WTC11 (cell line): ENCODE data around the gene BRAF. TPM values are rescaled to one million over a fixed set of nuclear protein-coding genes. Genes with fewer than 3 reads are reported as not detected.
"Not testable (repeated sequence)": the region's sequence is repeated elsewhere in the genome, so short reads cannot be mapped to it uniquely, and the experiment has no call there.

ENCODE experiments used
- ATAC-seq: fragments of 200-7000 bp; cut with Tn5 transposase; 2 replicates; pipeline ENCODE4 v1.10.0; 2021; ENCODE audit warnings: mild to moderate bottlenecking, moderate library complexity
- CTCF ChIA-PET: fragments of 300-600 bp; sonication (Branson Sonifier 250); formaldehyde crosslinking; loops from one replicate; lab custom pipeline; 2021; ENCODE audit warnings: antibody characterized with exemption; lab: Charles Lee
- POLR2A ChIA-PET: fragments of 350-600 bp; sonication (Branson Sonifier 250); formaldehyde crosslinking; loops from one replicate; lab custom pipeline; 2021; ENCODE audit warnings: antibody characterized with exemption; lab: Charles Lee
- DNase-seq: peaks from one replicate; pipeline ENCODE4 v3.0.0; 2021; ENCODE audit warnings: low spot score
- H3K27ac Mint-ChIP-seq: 2 replicates; pipeline ENCODE4 v1.8.0; 2021; ENCODE audit warnings: mixed read lengths
- H3K27me3 Mint-ChIP-seq: 2 replicates; pipeline ENCODE4 v1.8.0; 2021; ENCODE audit warnings: low read depth, mild to moderate bottlenecking, moderate library complexity, mixed read lengths
- H3K36me3 Mint-ChIP-seq: 2 replicates; pipeline ENCODE4 v1.8.0; 2021; ENCODE audit warnings: mixed read lengths
- H3K4me1 Mint-ChIP-seq: 2 replicates; pipeline ENCODE4 v1.8.0; 2022; ENCODE audit warnings: mixed read lengths
- H3K4me3 Mint-ChIP-seq: 2 replicates; pipeline ENCODE4 v1.8.0; 2021; ENCODE audit warnings: mild to moderate bottlenecking, moderate library complexity, mixed read lengths
- H3K9me3 Mint-ChIP-seq: 2 replicates; pipeline ENCODE4 v1.8.0; 2021; ENCODE audit warnings: mixed read lengths
- ARID4B ChIP-seq: sonication (generic); formaldehyde crosslinking; IDR thresholded peaks from 2 replicates; pipeline ENCODE4 v1.8.0; 2023; ENCODE audit warnings: missing genetic modification reagents, mild to moderate bottlenecking, borderline replicate concordance
- FOXP4 ChIP-seq: sonication (generic); formaldehyde crosslinking; IDR thresholded peaks from 2 replicates; pipeline ENCODE4 v1.8.0; 2022; ENCODE audit warnings: mild to moderate bottlenecking, missing genetic modification reagents
- GTF2I ChIP-seq: fragments of 250-450 bp; sonication (Bioruptor Pico); conservative IDR thresholded peaks from 2 replicates; pipeline ENCODE4 v1.4.0; 2021; ENCODE audit warnings: mild to moderate bottlenecking
- JUN ChIP-seq: sonication (generic); formaldehyde crosslinking; IDR thresholded peaks from 2 replicates; pipeline ENCODE4 v1.8.0; 2023; ENCODE audit warnings: mild to moderate bottlenecking, missing genetic modification reagents
- KAT7 ChIP-seq: sonication (generic); formaldehyde crosslinking; IDR thresholded peaks from 2 replicates; pipeline ENCODE4 v1.8.1; 2023; ENCODE audit warnings: missing genetic modification reagents, mild to moderate bottlenecking, borderline replicate concordance
- MYBL2 ChIP-seq: sonication (generic); formaldehyde crosslinking; IDR thresholded peaks from 2 replicates; pipeline ENCODE4 v1.8.1; 2023; ENCODE audit warnings: mild to moderate bottlenecking, moderate library complexity, missing genetic modification reagents
- NFATC4 ChIP-seq: fragments of 250-450 bp; sonication (Bioruptor Pico); IDR thresholded peaks from 2 replicates; pipeline ENCODE4 v1.9.0; 2021; ENCODE audit warnings: mild to moderate bottlenecking
- PRDM15 ChIP-seq: sonication (generic); formaldehyde crosslinking; IDR thresholded peaks from 2 replicates; pipeline ENCODE4 v1.8.0; 2022; ENCODE audit warnings: missing genetic modification reagents
- RELA ChIP-seq: sonication (generic); formaldehyde crosslinking; IDR thresholded peaks from 2 replicates; pipeline ENCODE4 v1.8.1; 2022; ENCODE audit warnings: missing genetic modification reagents, mild to moderate bottlenecking, borderline replicate concordance
- SMAD3 ChIP-seq: sonication (generic); formaldehyde crosslinking; IDR thresholded peaks from 2 replicates; pipeline ENCODE4 v1.8.0; 2022; ENCODE audit warnings: missing genetic modification reagents, mild to moderate bottlenecking, borderline replicate concordance
- STAT6 ChIP-seq: sonication (generic); formaldehyde crosslinking; conservative IDR thresholded peaks from 2 replicates; pipeline ENCODE4 v1.8.1; 2023; ENCODE audit warnings: mild to moderate bottlenecking, low read depth, missing genetic modification reagents, moderate library complexity
- TP53 ChIP-seq: sonication (generic); formaldehyde crosslinking; IDR thresholded peaks from 2 replicates; pipeline ENCODE4 v1.8.1; 2023; ENCODE audit warnings: mild to moderate bottlenecking, missing genetic modification reagents
- USF1 ChIP-seq: sonication (generic); formaldehyde crosslinking; IDR thresholded peaks from 2 replicates; pipeline ENCODE4 v1.8.0; 2022; ENCODE audit warnings: mild to moderate bottlenecking, missing genetic modification reagents
- ZNF121 ChIP-seq: sonication (generic); formaldehyde crosslinking; IDR thresholded peaks from 2 replicates; pipeline ENCODE4 v1.8.0; 2023; ENCODE audit warnings: missing genetic modification reagents
- ZNF317 ChIP-seq: sonication (generic); formaldehyde crosslinking; IDR thresholded peaks from 2 replicates; pipeline ENCODE4 v1.8.1; 2023; ENCODE audit warnings: low read depth, mild to moderate bottlenecking, moderate library complexity, missing genetic modification reagents, borderline replicate concordance
- ZNF416 ChIP-seq: fragments of 250-450 bp; sonication (Bioruptor Pico); IDR thresholded peaks from 2 replicates; pipeline ENCODE4 v1.9.0; 2021; ENCODE audit warnings: mild to moderate bottlenecking, inconsistent platforms
- ZNF425 ChIP-seq: fragments of 250-450 bp; sonication (Bioruptor Pico); conservative IDR thresholded peaks from 2 replicates; pipeline ENCODE4 v1.9.0; 2021; ENCODE audit warnings: mild to moderate bottlenecking
- total RNA-seq: library from RNA; stranded (reverse); gene quantifications from 3 replicates; pipeline ENCODE4 v1.2.3, GENCODE V29; 2021

Gene BRAF
- total RNA-seq, 1 experiment from 2014 or later = 29.2 TPM

- ChIA-PET CTCF (no interaction called here), POLR2A (no interaction called here)
- H3K4me1 Mint-ChIP-seq = no peaks in the 10 kb centered on the region
- no peaks in the 10 kb centered on the region for H3K9me3 Mint-ChIP-seq
- DNase-seq (no peak), ATAC-seq (no peak)
- TF ChIP-seq ZNF317 (CRISPR knock-in tag) (no peak), MYBL2 (no peak), FOXP4 (CRISPR knock-in tag) (no peak), USF1 (CRISPR knock-in tag) (no peak), SMAD3 (no peak), PRDM15 (CRISPR knock-in tag) (no peak), ZNF416 (CRISPR knock-in tag) (no peak), GTF2I (CRISPR knock-in tag) (no peak), KAT7 (CRISPR knock-in tag) (no peak), ZNF121 (no peak), RELA (no peak), STAT6 (CRISPR knock-in tag) (no peak), NFATC4 (no peak), ARID4B (CRISPR knock-in tag) (no peak), JUN (no peak), ZNF425 (CRISPR knock-in tag) (no peak), TP53 (CRISPR knock-in tag) (no peak)
- no peaks in the 10 kb centered on the region for H3K36me3 Mint-ChIP-seq
- no peak overlapping the region for H3K27ac Mint-ChIP-seq
- H3K27me3 Mint-ChIP-seq = no peaks in the 10 kb centered on the region
- H3K4me3 Mint-ChIP-seq = no peak overlapping the region
These were observed 21.2 kb upstream of the BRAF start for GRCh38 chr7:140945940-140946339.

GRCh38 chr7:140942242-140942641 lies 17.5 kb upstream of the BRAF start:
- CTCF ChIA-PET, H3K27me3 Mint-ChIP-seq, ATAC-seq, H3K4me1 Mint-ChIP-seq, H3K36me3 Mint-ChIP-seq, POLR2A ChIA-PET, H3K27ac Mint-ChIP-seq, DNase-seq, H3K4me3 Mint-ChIP-seq, H3K9me3 Mint-ChIP-seq: not testable (repeated sequence)
